WI38 (cell line): ENCODE data around the gene HSPA4.
"Not testable (repeated sequence)": the region's sequence is repeated elsewhere in the genome, so short reads cannot be mapped to it uniquely, and the experiment has no call there.

Experiments
- H3K4me3 ChIP-seq: 2 replicates; pipeline ENCODE4 v1.5.1; 2011; ENCODE audit warnings: low read depth, mild to moderate bottlenecking, control low read depth, low read length
- CTCF ChIP-seq: IDR thresholded peaks from 2 replicates; pipeline ENCODE4 v1.5.1; 2012; ENCODE audit warnings: low read depth, mild to moderate bottlenecking, control low read depth, low read length

The HSPA4 gene

GRCh38 chr5:133029416-133029815, 22.4 kb upstream of the HSPA4 start:
- no peak for TF ChIP-seq CTCF
- no peak overlapping the region for H3K4me3 ChIP-seq

- TF ChIP-seq CTCF = no peak
- no peak overlapping the region for H3K4me3 ChIP-seq
These were observed 21.3 kb upstream of the HSPA4 start for GRCh38 chr5:133030343-133031005.

- no peak overlapping the region for H3K4me3 ChIP-seq
- no peak for TF ChIP-seq CTCF
These were observed 18.7 kb upstream of the HSPA4 start for GRCh38 chr5:133032852-133033742.

GRCh38 chr5:133034064-133034463, 17.7 kb upstream of the HSPA4 start:
- TF ChIP-seq CTCF = no peak
- no peak overlapping the region for H3K4me3 ChIP-seq

- H3K4me3 ChIP-seq = no peak overlapping the region
- no peak for TF ChIP-seq CTCF
These were observed 16.6 kb upstream of the HSPA4 start for GRCh38 chr5:133035224-133035623.

GRCh38 chr5:133036677-133037076, 15.1 kb upstream of the HSPA4 start:
- H3K4me3 ChIP-seq = not testable (repeated sequence)

GRCh38 chr5:133041157-133041784, 10.5 kb upstream of the HSPA4 start:
- no peak overlapping the region for H3K4me3 ChIP-seq
- TF ChIP-seq CTCF = no peak
